NCI-H1436 (cell line): ENCODE results near the gene MYO1H.

ENCODE experiments used
- DNase-seq: peaks from one replicate; lab custom pipeline; 2025; lab: John Stamatoyannopoulos, UW

MYO1H gene

GRCh38 chr12:109494348-109494881 lies 146.7 kb downstream of the MYO1H start:
- DNase-seq = no peak

GRCh38 chr12:109495012-109495411 lies 147.3 kb downstream of the MYO1H start:
- no peak for DNase-seq

GRCh38 chr12:109496306-109496705 lies 148.6 kb downstream of the MYO1H start:
- no peak for DNase-seq

- DNase-seq = no peak
Observed at GRCh38 chr12:109497675-109498074, 150.0 kb downstream of the MYO1H start.
